RKO (cell line): ENCODE results near the gene BTBD16.

Experiments
- DNase-seq: peaks from one replicate; pipeline ENCODE4 v3.0.0-alpha.2; 2016; ENCODE audit warnings: low spot score

The BTBD16 gene

DNA sequence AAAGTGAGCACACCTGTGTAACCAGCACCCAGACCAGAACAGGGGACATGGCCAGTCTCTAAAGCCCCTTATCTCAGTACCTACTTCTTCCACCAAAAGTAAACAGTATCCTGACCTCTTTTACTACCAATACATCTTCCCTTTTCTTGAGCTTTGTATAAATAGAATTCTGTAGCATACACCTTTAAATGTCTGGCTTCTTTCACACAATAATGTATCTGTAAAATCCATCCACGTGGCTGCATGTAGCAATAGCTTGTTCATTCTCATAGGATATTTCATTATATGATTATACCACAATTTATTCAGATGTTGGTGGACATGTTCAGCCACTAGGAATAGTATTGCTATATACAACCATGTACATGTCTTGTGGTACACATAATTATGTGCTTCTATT lies 40.6 kb downstream of the BTBD16 start:
- no peak for DNase-seq

DNA sequence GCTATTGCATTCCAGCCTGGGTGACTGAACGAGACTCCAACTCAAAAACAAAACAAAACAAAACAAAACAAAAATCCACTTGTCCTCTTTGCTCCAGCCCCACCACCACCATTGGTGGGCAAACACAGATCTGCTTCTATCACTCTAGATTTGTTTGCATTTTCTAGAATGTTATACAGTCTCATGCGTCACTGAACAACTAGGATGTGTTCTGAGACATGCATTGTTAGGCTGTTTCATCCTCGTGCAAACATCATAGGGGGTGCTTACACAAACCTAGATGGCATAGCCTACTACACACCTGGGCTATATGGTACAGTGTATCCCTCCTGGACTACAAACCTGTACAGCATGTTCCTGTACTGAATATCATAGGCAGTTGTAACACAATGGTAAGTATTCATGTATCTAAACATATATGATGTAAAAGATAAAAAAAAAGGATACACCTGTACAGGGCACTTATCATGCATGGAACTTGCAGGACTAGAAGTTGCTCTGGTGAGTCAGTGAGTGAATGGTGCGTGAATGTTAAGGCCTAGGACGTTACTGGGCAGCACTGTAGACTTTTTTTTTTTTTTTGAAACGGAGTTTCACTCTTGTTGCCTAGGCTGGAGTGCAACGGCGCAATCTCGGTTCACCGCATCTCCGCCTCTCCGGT lies 45.3 kb downstream of the BTBD16 start:
- DNase-seq: no peak

DNA sequence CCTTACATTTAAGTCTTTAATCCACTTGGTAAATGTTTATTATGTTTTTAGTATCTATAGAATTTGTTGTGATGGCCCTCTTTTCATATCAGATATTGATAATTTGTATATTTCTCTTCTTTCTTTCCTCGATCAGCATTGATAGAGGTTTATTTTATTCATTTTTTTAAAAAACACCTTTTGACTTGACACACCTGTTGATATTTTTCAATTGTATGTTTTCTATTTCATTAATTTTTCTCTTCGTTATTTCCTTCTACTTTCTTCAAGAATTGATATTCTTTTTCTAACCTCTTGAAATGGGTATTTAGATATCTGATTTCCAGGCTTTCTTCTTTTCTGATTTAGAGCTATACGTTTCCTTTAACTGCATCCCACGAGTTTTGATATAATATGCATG lies 50.9 kb downstream of the BTBD16 start:
- no peak for DNase-seq

GRCh38 chr10:122323189-122323588 lies 52.1 kb downstream of the BTBD16 start:
- no peak for DNase-seq

DNA sequence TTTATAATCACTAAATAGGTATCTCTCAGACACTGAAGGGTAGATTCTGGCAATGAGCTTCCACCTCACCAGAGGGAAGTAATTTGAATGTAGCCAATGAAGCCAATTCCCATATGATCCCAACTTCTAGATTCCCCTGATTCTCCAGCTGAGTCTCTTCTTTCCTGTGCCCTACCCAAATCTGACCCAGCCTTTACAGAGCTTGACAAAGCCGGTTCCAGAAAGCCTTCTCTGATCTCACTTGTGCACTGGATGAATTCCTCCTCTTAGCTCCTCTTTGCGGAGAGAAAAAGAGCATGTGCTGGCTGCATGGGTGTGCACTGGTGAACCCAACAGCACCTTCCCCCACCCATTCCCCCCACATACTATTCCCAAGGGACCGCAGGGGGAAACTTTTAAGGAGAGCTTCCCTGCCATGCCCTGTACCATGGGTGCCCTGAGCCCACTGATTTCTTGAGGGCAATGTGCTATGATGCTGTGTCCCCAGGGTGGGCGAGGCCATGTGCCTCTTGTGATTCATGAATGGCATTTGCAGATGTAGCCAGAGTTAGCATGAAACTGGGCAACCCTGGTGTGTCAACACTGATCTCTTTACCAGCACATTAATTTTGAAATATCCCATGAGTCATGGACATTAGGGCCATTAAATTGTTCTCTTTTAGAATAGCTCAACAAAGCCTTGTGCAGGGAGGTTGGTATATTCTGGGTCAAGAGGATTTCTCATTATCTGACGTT lies 53.0 kb downstream of the BTBD16 start:
- DNase-seq: no peak

- no peak for DNase-seq
Measured at GRCh38 chr10:122325235-122325634, 54.1 kb downstream of the BTBD16 start.

GRCh38 chr10:122326385-122326784 lies 55.3 kb downstream of the BTBD16 start:
- DNase-seq: no peak

GRCh38 chr10:122326806-122327205 lies 55.7 kb downstream of the BTBD16 start:
- DNase-seq: no peak

DNA sequence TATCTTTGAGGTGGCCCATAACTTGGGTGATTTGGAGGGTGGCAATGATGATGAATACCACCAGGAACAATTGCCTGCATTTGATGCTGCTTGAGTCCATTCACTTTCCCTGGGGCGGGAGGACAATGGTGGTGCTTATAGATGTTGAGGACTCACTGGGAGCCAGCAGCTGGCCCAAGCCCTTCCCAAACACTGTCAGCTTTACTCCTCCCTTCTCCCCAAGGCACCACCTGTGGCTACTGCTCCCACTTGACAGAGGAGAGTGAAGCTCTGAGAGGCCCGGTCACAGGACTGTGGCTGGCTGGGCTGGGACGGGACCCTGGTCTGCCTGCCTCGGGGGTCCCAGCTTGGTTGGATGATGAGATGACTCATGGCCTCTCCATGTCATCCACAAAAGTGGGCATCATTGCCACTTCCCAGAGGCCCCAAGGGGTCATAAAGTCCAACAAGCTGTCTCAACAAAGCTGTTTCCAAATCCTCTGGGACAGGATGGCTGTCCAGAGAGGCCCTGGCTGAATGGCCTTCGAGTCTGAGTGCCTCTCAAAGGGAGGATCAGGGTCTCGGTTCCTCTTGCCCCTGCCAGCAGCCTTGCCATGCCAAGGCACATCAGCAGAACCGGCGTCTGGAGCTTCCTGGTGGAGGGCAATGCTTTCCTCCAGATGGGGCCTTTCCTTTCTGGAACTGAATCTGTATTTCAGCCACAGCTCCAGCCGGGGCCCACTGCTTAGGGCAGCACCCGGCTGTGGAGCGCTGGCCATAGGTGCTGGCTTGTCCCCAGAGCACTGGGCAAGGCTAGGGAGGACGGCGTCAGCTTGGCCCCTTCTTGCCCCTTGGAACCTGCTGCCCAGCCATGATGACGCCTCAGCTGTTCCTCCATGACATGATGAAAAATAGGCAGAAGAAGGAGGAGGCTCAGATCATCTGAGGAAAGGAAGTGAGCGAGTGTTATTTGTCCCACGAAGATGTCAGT lies 56.4 kb downstream of the BTBD16 start:
- DNase-seq: no peak

- no peak for DNase-seq
Measured at GRCh38 chr10:122328676-122329075, 57.6 kb downstream of the BTBD16 start.

- no peak for DNase-seq
Measured at GRCh38 chr10:122329416-122329815, 58.3 kb downstream of the BTBD16 start.

DNA sequence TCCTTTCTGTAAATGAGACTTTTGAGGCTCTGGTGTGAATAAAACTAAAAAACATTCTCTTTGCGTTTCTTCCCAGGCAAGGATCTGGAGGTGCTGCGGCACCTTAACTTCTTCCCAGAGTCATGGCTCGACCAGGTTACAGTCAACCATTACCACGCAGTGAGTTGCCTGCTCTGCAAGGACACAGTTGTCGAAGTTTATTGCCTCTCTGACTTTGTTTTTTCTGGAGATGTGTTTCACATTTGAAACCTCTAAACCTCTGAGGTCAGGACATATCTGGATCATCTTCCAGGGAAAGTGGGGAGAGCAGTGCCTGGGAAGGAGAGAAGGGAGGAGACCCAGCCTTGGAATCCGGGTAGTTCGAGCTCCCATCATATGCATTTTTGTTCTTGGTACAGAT lies 60.0 kb downstream of the BTBD16 start:
- no peak for DNase-seq

- no peak for DNase-seq
Measured at GRCh38 chr10:122331615-122332446, 60.7 kb downstream of the BTBD16 start.

DNA sequence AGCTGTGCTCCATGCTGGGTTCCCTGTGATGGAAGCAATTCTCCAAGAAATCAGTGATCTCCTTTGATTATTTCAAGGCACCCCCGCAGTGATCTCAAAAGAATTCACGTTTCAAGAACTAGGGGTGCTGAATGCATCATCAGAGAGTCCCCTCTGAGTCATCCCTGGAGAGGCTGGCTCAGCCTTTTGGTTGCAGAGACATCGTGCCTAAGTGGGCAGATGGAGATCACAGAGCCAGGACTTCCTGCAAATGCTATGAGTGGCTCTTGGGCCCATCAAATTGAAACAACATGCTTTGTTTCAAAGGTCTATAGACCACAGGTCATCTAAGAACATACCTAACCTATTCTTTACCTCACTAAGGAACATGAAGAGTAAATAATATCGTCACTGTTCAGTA lies 61.9 kb downstream of the BTBD16 start:
- DNase-seq: peak; percentile 47

GRCh38 chr10:122336332-122336731 lies 65.2 kb downstream of the BTBD16 start:
- no peak for DNase-seq

DNA sequence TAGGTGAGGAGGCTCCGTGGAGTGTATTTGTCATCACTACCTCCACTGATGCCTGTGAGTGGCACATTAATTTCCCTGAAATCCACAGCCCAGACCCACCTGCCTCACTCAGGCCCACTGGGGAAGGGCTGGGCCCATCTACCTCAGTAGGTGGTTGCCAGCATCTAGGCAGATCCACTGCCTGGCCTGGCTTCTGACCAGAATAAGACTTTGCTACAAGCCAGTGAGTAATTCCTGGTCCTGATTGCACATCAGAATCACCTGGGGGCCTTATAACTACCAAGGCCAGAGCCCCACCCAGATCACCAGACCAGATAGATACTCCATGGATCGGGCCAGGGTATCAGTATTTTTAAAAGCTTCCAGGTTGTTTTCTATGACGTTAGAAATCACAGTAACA lies 65.9 kb downstream of the BTBD16 start:
- no peak for DNase-seq

DNA sequence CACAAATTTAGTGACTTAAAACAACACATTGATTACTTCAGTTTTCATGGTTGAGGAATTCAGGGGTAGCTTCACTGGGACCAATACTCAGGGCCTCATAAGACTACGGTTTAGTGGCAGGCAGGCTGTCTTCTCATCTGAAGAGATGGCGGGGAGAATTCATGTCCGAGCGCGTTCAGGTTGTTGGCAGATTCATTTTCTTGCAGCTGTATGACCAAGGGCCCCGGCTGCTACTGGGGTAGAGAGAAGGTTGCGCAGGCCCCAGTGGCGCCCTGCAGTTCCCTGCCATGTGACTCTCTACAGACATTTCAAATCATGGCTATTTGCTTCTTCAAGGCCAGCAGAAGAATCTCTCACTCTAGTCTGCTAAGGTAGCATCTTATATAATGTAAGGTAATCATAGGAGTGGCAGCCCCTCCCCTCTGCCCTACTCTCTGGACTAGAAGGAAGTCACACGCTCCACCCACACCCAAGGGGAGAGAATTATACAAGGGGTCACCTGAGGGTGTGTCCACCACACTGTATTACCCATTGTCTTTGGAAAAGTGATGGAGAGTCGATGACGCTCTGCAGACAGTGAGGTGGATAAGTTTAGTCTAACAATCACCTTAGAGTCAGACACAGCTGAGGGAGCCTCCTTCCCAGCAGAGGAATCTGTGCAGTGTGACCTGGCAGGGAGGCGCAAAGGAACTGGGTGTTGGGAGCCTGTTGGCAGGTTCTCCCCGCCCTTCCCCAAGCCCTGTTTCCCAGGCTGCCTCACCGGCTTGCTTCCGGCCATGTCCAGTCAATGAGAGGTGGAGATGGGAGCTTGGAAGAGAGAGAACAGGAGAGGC lies 67.7 kb downstream of the BTBD16 start:
- DNase-seq: no peak

GRCh38 chr10:122341141-122341810 lies 70.2 kb downstream of the BTBD16 start:
- no peak for DNase-seq

DNA sequence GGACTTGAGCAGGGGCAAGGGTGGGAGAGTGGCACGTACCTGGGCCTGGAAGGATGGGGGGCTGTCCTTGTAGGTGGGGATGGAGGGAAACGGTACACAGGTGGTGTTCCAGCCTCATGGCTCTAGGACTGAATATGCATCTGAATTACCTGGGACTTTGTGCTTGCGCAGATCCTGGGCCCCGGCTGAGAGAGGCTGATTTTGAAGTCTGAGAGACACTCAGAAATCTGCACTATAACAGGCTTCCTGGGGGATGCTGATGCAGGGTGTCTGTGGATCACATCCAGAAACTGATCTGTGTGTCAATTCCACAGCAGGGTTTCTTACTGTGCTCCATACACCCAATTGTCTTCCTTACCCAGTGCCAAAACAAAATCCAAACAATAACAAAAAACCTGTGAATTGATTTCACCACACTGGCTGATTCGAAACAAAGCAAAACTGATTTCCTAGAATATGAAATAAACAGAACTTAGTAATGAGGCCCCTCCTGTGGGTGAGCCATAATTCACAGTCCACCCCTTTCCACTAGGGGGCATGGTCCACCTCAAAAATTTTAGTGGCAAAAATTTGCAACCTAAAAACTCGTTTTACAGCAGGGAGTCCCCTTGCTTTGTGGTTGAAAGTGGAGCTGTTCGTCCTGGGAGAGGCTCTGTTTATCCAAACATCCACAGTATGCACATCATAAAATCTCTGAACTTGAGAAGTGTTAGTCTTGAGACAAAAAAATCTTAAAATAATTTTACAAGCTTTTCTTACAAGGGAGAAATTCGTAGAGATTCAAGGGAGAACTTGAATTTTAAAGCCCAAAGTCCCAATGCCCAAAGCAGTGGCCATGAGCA lies 71.4 kb downstream of the BTBD16 start:
- peak; percentile 64 for DNase-seq
